Measurements from ENCODE around the gene CATSPER4. TPM values are rescaled to one million over a fixed set of nuclear protein-coding genes. Genes with fewer than 3 reads are reported as not detected.

Gene CATSPER4
- total and polyA plus RNA-seq, 2 of the 8 experiments (the other 6 are each of a cell fraction or from before 2014, with no cell fraction given), result 0.65 to 0.83 TPM

DNA sequence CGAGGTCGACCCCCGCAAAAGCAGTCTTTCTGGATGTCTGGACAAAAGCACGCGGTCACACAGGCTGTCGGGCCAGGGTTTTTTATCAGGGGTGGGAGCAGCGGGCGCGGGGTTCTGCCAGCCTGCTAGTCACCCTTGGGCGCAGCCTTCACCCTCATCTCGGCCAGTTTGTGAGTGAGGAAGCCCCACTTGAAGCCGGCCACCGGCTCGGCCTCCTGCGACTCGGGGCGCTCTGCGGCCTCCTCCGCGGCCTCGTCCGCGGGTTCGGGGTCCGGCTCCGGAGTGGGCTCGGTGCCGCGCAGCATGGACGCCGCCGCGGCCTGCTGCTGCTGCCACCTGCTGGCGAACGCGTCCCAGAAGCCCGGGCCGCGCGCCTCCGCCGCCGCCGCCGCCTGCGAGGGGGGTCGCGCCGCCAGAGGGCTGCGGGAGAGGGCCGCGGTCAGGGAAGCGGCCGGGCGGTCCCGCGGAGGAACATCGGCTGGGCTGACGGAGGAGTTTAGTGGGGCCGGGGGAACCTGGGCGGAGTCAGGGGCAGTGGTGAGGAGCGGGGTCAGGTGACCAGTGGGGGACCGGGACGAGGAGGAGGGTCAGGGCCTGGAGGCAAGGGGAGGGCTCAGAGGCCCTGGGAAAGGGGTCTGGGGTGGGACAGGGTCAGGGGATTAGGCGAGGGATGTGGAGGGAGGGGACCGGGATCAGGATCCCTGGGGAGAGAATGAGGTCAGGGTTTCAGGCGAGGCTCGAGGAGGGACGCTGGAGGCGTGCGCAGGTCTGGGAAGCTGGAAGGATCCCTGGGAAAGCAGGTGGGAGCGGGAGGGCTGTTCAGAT lies 26.2 kb upstream of the CATSPER4 start (continued):
- peak; percentile 40 for TF ChIP-seq RNF2 (IDR thresholded peaks at IDR 0.05; ENCODE audit: borderline replicate concordance, low read depth, low read length, missing control alignments, poor library complexity, severe bottlenecking)
- TF ChIP-seq, protein P1, sequence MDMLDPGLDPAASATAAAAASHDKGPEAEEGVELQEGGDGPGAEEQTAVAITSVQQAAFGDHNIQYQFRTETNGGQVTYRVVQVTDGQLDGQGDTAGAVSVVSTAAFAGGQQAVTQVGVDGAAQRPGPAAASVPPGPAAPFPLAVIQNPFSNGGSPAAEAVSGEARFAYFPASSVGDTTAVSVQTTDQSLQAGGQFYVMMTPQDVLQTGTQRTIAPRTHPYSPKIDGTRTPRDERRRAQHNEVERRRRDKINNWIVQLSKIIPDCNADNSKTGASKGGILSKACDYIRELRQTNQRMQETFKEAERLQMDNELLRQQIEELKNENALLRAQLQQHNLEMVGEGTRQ (IDR thresholded peaks at IDR 0.05; ENCODE audit: low read length), result peak; percentile 66
- TF ChIP-seq, protein P2, sequence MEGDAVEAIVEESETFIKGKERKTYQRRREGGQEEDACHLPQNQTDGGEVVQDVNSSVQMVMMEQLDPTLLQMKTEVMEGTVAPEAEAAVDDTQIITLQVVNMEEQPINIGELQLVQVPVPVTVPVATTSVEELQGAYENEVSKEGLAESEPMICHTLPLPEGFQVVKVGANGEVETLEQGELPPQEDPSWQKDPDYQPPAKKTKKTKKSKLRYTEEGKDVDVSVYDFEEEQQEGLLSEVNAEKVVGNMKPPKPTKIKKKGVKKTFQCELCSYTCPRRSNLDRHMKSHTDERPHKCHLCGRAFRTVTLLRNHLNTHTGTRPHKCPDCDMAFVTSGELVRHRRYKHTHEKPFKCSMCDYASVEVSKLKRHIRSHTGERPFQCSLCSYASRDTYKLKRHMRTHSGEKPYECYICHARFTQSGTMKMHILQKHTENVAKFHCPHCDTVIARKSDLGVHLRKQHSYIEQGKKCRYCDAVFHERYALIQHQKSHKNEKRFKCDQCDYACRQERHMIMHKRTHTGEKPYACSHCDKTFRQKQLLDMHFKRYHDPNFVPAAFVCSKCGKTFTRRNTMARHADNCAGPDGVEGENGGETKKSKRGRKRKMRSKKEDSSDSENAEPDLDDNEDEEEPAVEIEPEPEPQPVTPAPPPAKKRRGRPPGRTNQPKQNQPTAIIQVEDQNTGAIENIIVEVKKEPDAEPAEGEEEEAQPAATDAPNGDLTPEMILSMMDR (IDR thresholded peaks at IDR 0.05; ENCODE audit: control extremely low read depth in 1 of 3, insufficient read depth in 1 of 3, low read depth in 1 of 3, low read length in 3 of 3), result peak in 2 of 3 experiments; percentile 59 to 73; a peak in 3 of 4 replicates
- no peak for TF ChIP-seq TCF12 (IDR thresholded peaks at IDR 0.05; ENCODE audit: low read depth, low read length)
- no peak for TF ChIP-seq BCL11A (IDR thresholded peaks at IDR 0.05; ENCODE audit: low read depth in 2 of 2, low read length in 2 of 2)
- no peak for TF ChIP-seq EGR1 (IDR thresholded peaks at IDR 0.05; ENCODE audit: borderline replicate concordance, low read depth, low read length)
- peak in 1 of 2 experiments; percentile 31; a peak in 1 of 4 replicates for TF ChIP-seq HDAC2 (IDR thresholded peaks at IDR 0.05; ENCODE audit: borderline replicate concordance in 1 of 2, low read depth in 2 of 2, low read length in 2 of 2)
- no peak for TF ChIP-seq MAFK (IDR thresholded peaks at IDR 0.05; ENCODE audit: low read depth, low read length)
- TF ChIP-seq TAF1 (IDR thresholded peaks at IDR 0.05; ENCODE audit: low read depth, low read length), result peak; percentile 41; the same call in 1 of the 2 replicates
- TF ChIP-seq, protein P3, sequence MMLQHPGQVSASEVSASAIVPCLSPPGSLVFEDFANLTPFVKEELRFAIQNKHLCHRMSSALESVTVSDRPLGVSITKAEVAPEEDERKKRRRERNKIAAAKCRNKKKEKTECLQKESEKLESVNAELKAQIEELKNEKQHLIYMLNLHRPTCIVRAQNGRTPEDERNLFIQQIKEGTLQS (IDR thresholded peaks at IDR 0.05; ENCODE audit: insufficient read depth, low read depth, low read length), result 0 out of 2 replicates have a peak, but pooled peaks have one; percentile 42
- TF ChIP-seq KDM4A (IDR thresholded peaks at IDR 0.05; ENCODE audit: low read depth, low read length, severe bottlenecking), result peak; percentile 72
- TF ChIP-seq CTBP2 (IDR thresholded peaks at IDR 0.05; ENCODE audit: borderline replicate concordance, insufficient read depth, insufficient read length, low read length), result peak; percentile 52
- peak in 1 of 2 experiments; percentile 48; a peak in 2 of 4 replicates for TF ChIP-seq RAD21 (IDR thresholded peaks at IDR 0.05 in 1 of 2, conservative IDR thresholded peaks at IDR 0.05 in 1 of 2; ENCODE audit: low read depth in 2 of 2, low read length in 2 of 2)

Data from H1 (cell line).